OCI-LY1 (cell line): ENCODE results near the gene RERE.

Experiments
- EZH2 ChIP-seq: fragments of 200-600 bp; sonication (generic), shearing (Covaris generic); IDR thresholded peaks from 2 replicates; pipeline ENCODE4 v1.8.0; 2017; ENCODE audit warnings: borderline replicate concordance, mixed run types, mild to moderate bottlenecking, antibody characterized with exemption, low read length, moderate library complexity, mixed read lengths
- TF ChIP-seq, protein P1 (sequence below): fragments of 200-600 bp; sonication (generic), shearing (Covaris generic); IDR thresholded peaks from 2 replicates; pipeline ENCODE4 v1.5.1; 2017; ENCODE audit warnings: mild to moderate bottlenecking, antibody characterized with exemption, low read length, moderate library complexity, mixed read lengths

DNA sequence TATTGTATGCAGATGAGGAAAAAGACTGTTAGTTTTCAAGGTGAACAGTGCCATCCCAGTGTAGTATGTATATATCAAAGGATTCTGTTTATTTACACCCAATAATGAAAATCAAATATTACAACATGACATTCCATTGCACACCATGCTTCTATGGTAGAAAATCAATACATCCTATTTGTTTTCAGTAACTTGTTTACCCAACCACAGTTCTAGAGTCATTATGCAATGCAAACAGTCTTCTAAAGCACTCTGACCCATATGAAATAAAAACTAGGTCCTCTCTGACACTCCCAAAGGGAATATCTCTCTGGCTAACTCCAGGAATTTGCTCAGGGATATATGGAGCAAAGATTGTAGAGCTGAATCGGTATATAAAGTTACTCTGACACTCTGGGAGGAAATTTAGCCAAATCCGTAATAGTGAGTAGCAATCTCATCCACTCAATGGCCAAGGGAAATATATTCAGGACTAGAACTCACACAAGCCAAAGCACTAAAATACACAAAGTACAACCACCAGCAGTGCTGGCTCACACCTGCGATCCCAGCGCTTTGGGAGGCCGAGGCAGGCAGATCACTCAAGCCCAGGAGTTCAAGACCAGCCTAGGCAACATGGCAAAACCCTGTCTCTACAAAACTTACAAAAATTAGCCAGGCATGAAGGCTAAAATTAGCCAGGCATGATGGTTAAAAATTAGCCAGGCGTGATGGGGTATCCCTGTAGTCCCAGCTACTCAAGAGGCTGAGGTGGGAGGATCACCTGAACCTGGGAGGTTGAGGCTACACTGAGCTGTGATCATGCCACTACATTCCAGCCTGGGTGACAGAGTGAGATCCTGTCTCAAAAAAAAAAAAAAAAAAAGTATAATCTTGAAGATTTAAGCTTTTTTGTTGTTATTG lies 75.2 kb downstream of the RERE start:
- TF ChIP-seq, protein P1, sequence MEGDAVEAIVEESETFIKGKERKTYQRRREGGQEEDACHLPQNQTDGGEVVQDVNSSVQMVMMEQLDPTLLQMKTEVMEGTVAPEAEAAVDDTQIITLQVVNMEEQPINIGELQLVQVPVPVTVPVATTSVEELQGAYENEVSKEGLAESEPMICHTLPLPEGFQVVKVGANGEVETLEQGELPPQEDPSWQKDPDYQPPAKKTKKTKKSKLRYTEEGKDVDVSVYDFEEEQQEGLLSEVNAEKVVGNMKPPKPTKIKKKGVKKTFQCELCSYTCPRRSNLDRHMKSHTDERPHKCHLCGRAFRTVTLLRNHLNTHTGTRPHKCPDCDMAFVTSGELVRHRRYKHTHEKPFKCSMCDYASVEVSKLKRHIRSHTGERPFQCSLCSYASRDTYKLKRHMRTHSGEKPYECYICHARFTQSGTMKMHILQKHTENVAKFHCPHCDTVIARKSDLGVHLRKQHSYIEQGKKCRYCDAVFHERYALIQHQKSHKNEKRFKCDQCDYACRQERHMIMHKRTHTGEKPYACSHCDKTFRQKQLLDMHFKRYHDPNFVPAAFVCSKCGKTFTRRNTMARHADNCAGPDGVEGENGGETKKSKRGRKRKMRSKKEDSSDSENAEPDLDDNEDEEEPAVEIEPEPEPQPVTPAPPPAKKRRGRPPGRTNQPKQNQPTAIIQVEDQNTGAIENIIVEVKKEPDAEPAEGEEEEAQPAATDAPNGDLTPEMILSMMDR, result no peak
- no peak for TF ChIP-seq EZH2
